Measurements from ENCODE around the gene GTPBP2.
"Not testable (repeated sequence)": the region's sequence is repeated elsewhere in the genome, so short reads cannot be mapped to it uniquely, and the experiment has no call there.

GTPBP2 gene

GRCh38 chr6:43658161-43658560 is 29.1 kb upstream of the GTPBP2 start:
- no peak overlapping the region for H3K4me3 ChIP-seq (IDR thresholded peaks at IDR 0.05; ENCODE audit: insufficient read depth, low read depth, low read length)
- H3K27ac ChIP-seq = no peak overlapping the region
- H3K9ac ChIP-seq = no peak overlapping the region
- no peaks in the 10 kb centered on the region for H3K79me2 ChIP-seq (ENCODE audit: insufficient read depth, low read depth)
- TF ChIP-seq CTCF (conservative IDR thresholded peaks at IDR 0.05; ENCODE audit: low read depth, low read length) = no peak
- no peaks in the 10 kb centered on the region for H3K36me3 ChIP-seq (ENCODE audit: insufficient read depth)
- peaks cover 6% of the 10 kb centered on the region for H3K4me1 ChIP-seq (ENCODE audit: low read depth, poor library complexity, severe bottlenecking)
- H3K27me3 ChIP-seq (ENCODE audit: insufficient read depth, low read depth) = no peaks in the 10 kb centered on the region
- H3K4me2 ChIP-seq = no peak overlapping the region
- no peaks in the 10 kb centered on the region for H4K20me1 ChIP-seq (ENCODE audit: insufficient read depth)
- no peak overlapping the region for H2AFZ ChIP-seq (ENCODE audit: low read depth)

GRCh38 chr6:43657221-43657802 is 28.2 kb upstream of the GTPBP2 start:
- Histone ChIP-seq H3K27ac (no peak overlapping the region), H3K27me3 (ENCODE audit: insufficient read depth, low read depth) (no peaks in the 10 kb centered on the region), H2AFZ (ENCODE audit: low read depth) (no peak overlapping the region), H3K4me1 (ENCODE audit: low read depth, poor library complexity, severe bottlenecking) (peaks cover 4% of the 10 kb centered on the region), H4K20me1 (ENCODE audit: insufficient read depth) (no peaks in the 10 kb centered on the region), H3K79me2 (ENCODE audit: insufficient read depth, low read depth) (no peaks in the 10 kb centered on the region), H3K4me2 (no peak overlapping the region), H3K36me3 (ENCODE audit: insufficient read depth) (no peaks in the 10 kb centered on the region), H3K9ac (no peak overlapping the region), H3K4me3 (IDR thresholded peaks at IDR 0.05; ENCODE audit: insufficient read depth, low read depth, low read length) (no peak overlapping the region)
- TF ChIP-seq CTCF (conservative IDR thresholded peaks at IDR 0.05; ENCODE audit: low read depth, low read length) = no peak

- not testable (repeated sequence) for H2AFZ ChIP-seq (ENCODE audit: low read depth); H3K9ac ChIP-seq; H3K27ac ChIP-seq; H4K20me1 ChIP-seq (ENCODE audit: insufficient read depth); H3K27me3 ChIP-seq (ENCODE audit: insufficient read depth, low read depth); H3K36me3 ChIP-seq (ENCODE audit: insufficient read depth); H3K4me3 ChIP-seq (IDR thresholded peaks at IDR 0.05; ENCODE audit: insufficient read depth, low read depth, low read length); H3K79me2 ChIP-seq (ENCODE audit: insufficient read depth, low read depth); H3K4me1 ChIP-seq (ENCODE audit: low read depth, poor library complexity, severe bottlenecking); H3K4me2 ChIP-seq
Measured at GRCh38 chr6:43652822-43653221, 23.8 kb upstream of the GTPBP2 start.

GRCh38 chr6:43648248-43648647 is 19.2 kb upstream of the GTPBP2 start:
- Histone ChIP-seq H3K9ac (no peak overlapping the region), H2AFZ (ENCODE audit: low read depth) (no peak overlapping the region)

More at GRCh38 chr6:43648248-43648647, 19.2 kb upstream of the GTPBP2 start:
- no peak for TF ChIP-seq CTCF (conservative IDR thresholded peaks at IDR 0.05; ENCODE audit: low read depth, low read length)
- H3K4me1 ChIP-seq (ENCODE audit: low read depth, poor library complexity, severe bottlenecking) = no peaks in the 10 kb centered on the region
- no peaks in the 10 kb centered on the region for H4K20me1 ChIP-seq (ENCODE audit: insufficient read depth)
- no peaks in the 10 kb centered on the region for H3K36me3 ChIP-seq (ENCODE audit: insufficient read depth)
- H3K27ac ChIP-seq = no peak overlapping the region
- no peaks in the 10 kb centered on the region for H3K27me3 ChIP-seq (ENCODE audit: insufficient read depth, low read depth)
- H3K79me2 ChIP-seq (ENCODE audit: insufficient read depth, low read depth) = no peaks in the 10 kb centered on the region
- no peak overlapping the region for H3K4me2 ChIP-seq
- no peak overlapping the region for H3K4me3 ChIP-seq (IDR thresholded peaks at IDR 0.05; ENCODE audit: insufficient read depth, low read depth, low read length)
